HCT116 (cell line): ENCODE measurements around the gene RNASET2. TPM values are rescaled to one million over a fixed set of nuclear protein-coding genes. Genes with fewer than 3 reads are reported as not detected.

Experiments
- ATAC-seq: fragments of 200-7000 bp; cut with Tn5 transposase; 2 replicates; pipeline ENCODE4 v1.9.1; 2020; ENCODE audit warnings: mild to moderate bottlenecking, moderate library complexity
- BruUV-seq: library from RNA; stranded (reverse); fragments of 400-500 nt; replicated peaks from 2 replicates; lab custom pipeline; 2021; lab: Mats Ljungman, UMichigan
- CTCF ChIA-PET: fragments of 300-600 bp; sonication (Branson Sonifier 250); formaldehyde crosslinking; loops from one replicate; lab custom pipeline; 2021; ENCODE audit warnings: antibody characterized with exemption; lab: Charles Lee
- POLR2A ChIA-PET: fragments of 300-600, 350-600 bp; sonication (Branson Sonifier 250); formaldehyde crosslinking; loops from one replicate; lab custom pipeline; 2021; ENCODE audit warnings: antibody characterized with exemption; lab: Charles Lee
- RAD21 ChIA-PET, 2 experiments: fragments of 300-600 bp; sonication (Branson Sonifier 250); formaldehyde crosslinking; loops; one replicate each; lab custom pipeline; 2023; ENCODE audit warnings: low total read pairs in 2 of 2; ENCODE audit not compliant: uncharacterized antibody in 2 of 2, unreplicated experiment in 2 of 2, low non-redundant PET in 1 of 2; lab: Charles Lee
- DNase-seq: peaks from one replicate; pipeline ENCODE4 v3.0.0-alpha.2; 2010; ENCODE audit warnings: low read depth, low spot score
- H2AFZ ChIP-seq: fragments of 200-600 bp; shearing (Covaris generic), sonication (generic); 2 replicates; pipeline ENCODE4 v1.6.1; 2017; ENCODE audit warnings: low read depth, mixed run types, mixed read lengths, antibody characterized with exemption, low read length; ENCODE audit not compliant: poor library complexity, severe bottlenecking
- H3K27ac ChIP-seq: 2 replicates; pipeline ENCODE4 v1.5.1; 2012; ENCODE audit warnings: low read depth, low read length
- H3K27me3 ChIP-seq: fragments of 200-600 bp; sonication (generic); 2 replicates; pipeline ENCODE4 v1.6.1; 2016; ENCODE audit warnings: mixed run types, low read length, mixed read lengths; ENCODE audit not compliant: insufficient read depth
- H3K36me3 ChIP-seq, 2 experiments: fragments of 200-500 bp in 1 of 2; fragments of 200-600 bp in 1 of 2; sonication (Bioruptor generic) in 1 of 2; sonication (generic) in 1 of 2; 2 replicates each; pipeline versions ENCODE4 v1.5.1 to v1.6.1; 2014 to 2016; ENCODE audit warnings: low read length in 2 of 2, inconsistent platforms in 1 of 2, mixed read lengths in 1 of 2, mixed run types in 1 of 2; ENCODE audit not compliant: insufficient read depth in 2 of 2, control insufficient read depth in 1 of 2
- H3K4me1 ChIP-seq, 2 experiments: fragments of 200-600 bp in 1 of 2; sonication (generic) in 1 of 2; 2 replicates each; pipeline versions ENCODE4 v1.5.1 to v1.6.1; 2012 to 2017; ENCODE audit warnings: low read length in 2 of 2, inconsistent platforms in 1 of 2, mild to moderate bottlenecking in 1 of 2, mixed read lengths in 1 of 2, mixed run types in 1 of 2, moderate library complexity in 1 of 2; ENCODE audit not compliant: insufficient read depth in 2 of 2, control insufficient read depth in 1 of 2
- H3K4me2 ChIP-seq: fragments of 200-600 bp; sonication (generic); 2 replicates; pipeline ENCODE4 v1.6.1; 2017; ENCODE audit warnings: mixed run types, low read length, mixed read lengths
- H3K4me3 ChIP-seq, 2 experiments: fragments of 200-600 bp in 1 of 2; sonication (generic) in 1 of 2; replicated peaks in 1 of 2; 2 replicates each; pipeline ENCODE4 v1.5.1; 2011 to 2016; ENCODE audit warnings: low read length in 2 of 2, control low read depth in 1 of 2, low read depth in 1 of 2, mild to moderate bottlenecking in 1 of 2, mixed read lengths in 1 of 2, mixed run types in 1 of 2
- H3K79me2 ChIP-seq: fragments of 200-600 bp; sonication (generic); 2 replicates; pipeline ENCODE4 v1.6.1; 2017; ENCODE audit warnings: mild to moderate bottlenecking, mixed run types, low read length, moderate library complexity, mixed read lengths; ENCODE audit not compliant: insufficient read depth
- H3K9ac ChIP-seq: fragments of 200-600 bp; sonication (generic); 2 replicates; pipeline ENCODE4 v1.6.1; 2016; ENCODE audit warnings: low read length, mixed read lengths
- H3K9me2 ChIP-seq: fragments of 200-600 bp; sonication (generic), shearing (Covaris generic); 2 replicates; pipeline ENCODE4 v1.6.1; 2017; ENCODE audit warnings: mixed run types, mild to moderate bottlenecking, moderate library complexity; ENCODE audit not compliant: insufficient read depth
- H3K9me3 ChIP-seq, 2 experiments: fragments of 200-500 bp in 1 of 2; fragments of 200-600 bp in 1 of 2; sonication (Bioruptor generic) in 1 of 2; sonication (generic) in 1 of 2; 2 replicates each; pipeline ENCODE4 v1.6.1; 2014 to 2017; ENCODE audit warnings: low read length in 2 of 2, mixed read lengths in 2 of 2, inconsistent platforms in 1 of 2, low read depth in 1 of 2, mild to moderate bottlenecking in 1 of 2, mixed run types in 1 of 2, moderate library complexity in 1 of 2; ENCODE audit not compliant: control insufficient read depth in 1 of 2, insufficient read depth in 1 of 2
- H4K20me1 ChIP-seq: fragments of 200-600 bp; sonication (generic), shearing (Covaris generic); 2 replicates; pipeline ENCODE4 v1.6.1; 2017; ENCODE audit warnings: mixed run types, mild to moderate bottlenecking, moderate library complexity; ENCODE audit not compliant: insufficient read depth
- CBX3 ChIP-seq: IDR thresholded peaks from 2 replicates; pipeline ENCODE4 v1.6.1; 2012; ENCODE audit warnings: low read depth
- EZH2phosphoT487 ChIP-seq: fragments of 200-600 bp; IDR thresholded peaks from 2 replicates; pipeline ENCODE4 v1.6.1; 2018; ENCODE audit warnings: antibody characterized with exemption, borderline replicate concordance
- FOSL1 ChIP-seq: IDR thresholded peaks from 2 replicates; pipeline ENCODE4 v1.6.1; 2012; ENCODE audit warnings: low read depth
- RAD21 ChIP-seq: IDR thresholded peaks from 2 replicates; pipeline ENCODE4 v1.6.1; 2012; ENCODE audit warnings: low read depth, mild to moderate bottlenecking
- SIN3A ChIP-seq: IDR thresholded peaks from 2 replicates; pipeline ENCODE4 v1.6.1; 2012; ENCODE audit warnings: low read depth
- SP1 ChIP-seq: IDR thresholded peaks from 2 replicates; pipeline ENCODE4 v1.6.1; 2012; ENCODE audit warnings: low read depth
- YY1 ChIP-seq: IDR thresholded peaks from 2 replicates; pipeline ENCODE4 v1.6.1; 2011; ENCODE audit warnings: low read length, low read depth, moderate library complexity, mild to moderate bottlenecking; ENCODE audit not compliant: insufficient replicate concordance; ENCODE audit errors: extremely low read depth
- ZFX ChIP-seq: fragments of 450-650 bp; IDR thresholded peaks from 2 replicates; pipeline ENCODE4 v1.6.1; 2017
- intact Hi-C: fragments of 100-400 bp; cut with micrococcal nuclease; formaldehyde crosslinking; loops from 2 replicates; pipeline ENCODE4 v1.10.0; 2022
- total RNA-seq: library from RNA; stranded (reverse); gene quantifications from one replicate; pipeline ENCODE4 v1.2.1, GENCODE V29; 2021; ENCODE audit not compliant: unreplicated experiment
- TF ChIP-seq, protein P1 (sequence below): IDR thresholded peaks from 2 replicates; pipeline ENCODE4 v1.6.1; 2012; ENCODE audit warnings: low read depth
- TF ChIP-seq, protein P2 (sequence below): IDR thresholded peaks from 2 replicates; pipeline ENCODE4 v1.6.1; 2012
- TF ChIP-seq, protein P3 (sequence below): IDR thresholded peaks from 2 replicates; pipeline ENCODE4 v1.6.1; 2012
- TF ChIP-seq, protein P4 (sequence below): IDR thresholded peaks from 2 replicates; pipeline ENCODE4 v1.6.1; 2011; ENCODE audit warnings: mild to moderate bottlenecking, low read length, moderate library complexity; ENCODE audit not compliant: insufficient replicate concordance; ENCODE audit errors: extremely low read depth

RNASET2 gene
- total RNA-seq, 1 experiment from 2014 or later, result 32.8 TPM

DNA sequence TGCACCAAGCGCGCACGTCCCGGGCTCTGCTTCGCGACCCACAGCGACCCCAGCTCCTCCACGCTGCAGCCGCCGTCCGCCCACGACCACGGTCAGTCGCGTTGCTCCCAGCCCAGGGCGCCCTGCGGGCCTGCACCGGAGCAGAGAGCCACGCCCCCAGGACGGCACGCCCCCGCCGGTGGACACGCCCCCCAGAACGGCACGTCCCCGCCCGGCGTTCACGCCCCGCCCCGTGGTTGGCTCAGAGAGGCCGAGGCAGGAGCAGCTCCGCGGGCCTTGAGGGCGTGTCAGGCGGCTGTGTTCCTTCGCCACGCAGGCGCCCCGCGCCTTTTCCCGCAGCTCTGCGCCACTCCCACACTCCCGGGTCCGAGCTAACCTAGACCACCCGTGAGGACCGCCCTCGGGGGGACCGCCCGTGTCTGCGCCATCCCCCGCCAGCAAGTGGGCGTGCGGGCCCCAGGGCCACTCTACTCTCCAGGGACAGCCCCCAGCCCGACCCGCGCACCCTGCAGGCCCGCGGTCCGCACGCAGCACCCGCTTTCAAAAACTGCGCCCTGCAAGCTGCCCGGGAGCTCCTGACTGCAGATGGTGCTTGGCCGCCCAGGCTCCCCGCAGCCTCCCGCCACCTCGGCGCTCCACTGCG, at the start of gene RNASET2 (continued):
- TF ChIP-seq, protein P1, sequence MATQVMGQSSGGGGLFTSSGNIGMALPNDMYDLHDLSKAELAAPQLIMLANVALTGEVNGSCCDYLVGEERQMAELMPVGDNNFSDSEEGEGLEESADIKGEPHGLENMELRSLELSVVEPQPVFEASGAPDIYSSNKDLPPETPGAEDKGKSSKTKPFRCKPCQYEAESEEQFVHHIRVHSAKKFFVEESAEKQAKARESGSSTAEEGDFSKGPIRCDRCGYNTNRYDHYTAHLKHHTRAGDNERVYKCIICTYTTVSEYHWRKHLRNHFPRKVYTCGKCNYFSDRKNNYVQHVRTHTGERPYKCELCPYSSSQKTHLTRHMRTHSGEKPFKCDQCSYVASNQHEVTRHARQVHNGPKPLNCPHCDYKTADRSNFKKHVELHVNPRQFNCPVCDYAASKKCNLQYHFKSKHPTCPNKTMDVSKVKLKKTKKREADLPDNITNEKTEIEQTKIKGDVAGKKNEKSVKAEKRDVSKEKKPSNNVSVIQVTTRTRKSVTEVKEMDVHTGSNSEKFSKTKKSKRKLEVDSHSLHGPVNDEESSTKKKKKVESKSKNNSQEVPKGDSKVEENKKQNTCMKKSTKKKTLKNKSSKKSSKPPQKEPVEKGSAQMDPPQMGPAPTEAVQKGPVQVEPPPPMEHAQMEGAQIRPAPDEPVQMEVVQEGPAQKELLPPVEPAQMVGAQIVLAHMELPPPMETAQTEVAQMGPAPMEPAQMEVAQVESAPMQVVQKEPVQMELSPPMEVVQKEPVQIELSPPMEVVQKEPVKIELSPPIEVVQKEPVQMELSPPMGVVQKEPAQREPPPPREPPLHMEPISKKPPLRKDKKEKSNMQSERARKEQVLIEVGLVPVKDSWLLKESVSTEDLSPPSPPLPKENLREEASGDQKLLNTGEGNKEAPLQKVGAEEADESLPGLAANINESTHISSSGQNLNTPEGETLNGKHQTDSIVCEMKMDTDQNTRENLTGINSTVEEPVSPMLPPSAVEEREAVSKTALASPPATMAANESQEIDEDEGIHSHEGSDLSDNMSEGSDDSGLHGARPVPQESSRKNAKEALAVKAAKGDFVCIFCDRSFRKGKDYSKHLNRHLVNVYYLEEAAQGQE, result no peak
- TF ChIP-seq FOSL1, result no peak
- no peak for TF ChIP-seq RAD21
- TF ChIP-seq, all 23 proteins: peak for 8

DNA sequence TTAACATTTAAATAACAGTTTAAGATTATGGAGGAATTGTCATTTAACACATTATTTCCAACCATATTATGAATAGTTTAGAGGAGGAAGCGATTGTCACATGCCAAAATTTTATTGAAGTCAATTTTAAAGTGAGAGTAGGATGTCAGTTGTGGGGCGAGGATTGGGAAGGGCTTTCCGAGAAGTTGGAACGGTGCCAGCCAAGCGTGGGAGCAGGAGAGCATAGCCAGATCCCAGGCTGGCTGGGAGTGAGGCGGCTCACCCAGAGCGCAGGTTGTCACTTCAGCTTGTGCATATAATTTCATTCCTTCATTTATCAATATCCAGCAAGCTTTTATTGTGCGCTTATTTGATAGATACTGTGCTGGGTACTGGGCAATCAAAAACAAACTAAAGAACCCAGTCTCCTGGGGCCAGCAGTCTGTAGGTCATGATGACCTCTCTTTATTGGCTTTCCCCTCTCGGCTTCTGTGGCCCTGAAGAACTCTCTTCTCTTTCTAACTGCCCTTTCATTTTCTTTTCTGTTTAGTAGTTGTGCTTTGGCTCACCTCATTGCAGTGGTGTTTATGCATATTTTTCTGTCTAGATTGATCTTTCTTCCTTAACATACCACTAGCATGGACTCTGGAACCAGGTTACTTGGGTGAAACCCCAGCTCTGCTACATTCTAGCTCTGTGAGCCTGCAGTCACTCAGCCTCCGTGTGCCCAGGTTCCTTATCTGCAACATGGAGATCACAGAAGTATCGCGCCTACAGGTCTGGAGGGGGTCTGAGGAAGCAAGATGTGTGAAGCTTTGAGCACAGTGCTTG, 49.2 kb upstream of the RNASET2 start:
- ATAC-seq, result no peak
- Histone ChIP-seq H3K79me2 (peaks cover 76% of the 10 kb centered on the region), H3K27me3 (no peaks in the 10 kb centered on the region), H3K4me3 (no peak overlapping the region), H3K4me2 (no peak overlapping the region), H2AFZ (no peak overlapping the region), H3K9ac (no peak overlapping the region), H3K9me3 (no peaks in the 10 kb centered on the region), H3K27ac (no peak overlapping the region), H4K20me1 (no peaks in the 10 kb centered on the region; the same call in 1 of the 2 replicates), H3K36me3 (peaks cover 13 to 24% of the 10 kb centered on the region in 2 experiments; a peak in 3 of 4 replicates), H3K4me1 (peaks cover under 1 to 4% of the 10 kb centered on the region in 2 experiments; a peak in 2 of 4 replicates), H3K9me2 (no peaks in the 10 kb centered on the region)
- intact Hi-C loops, result no loop called here
- RAD21 ChIA-PET, result no interaction called here
- no TSS peak for BruUV-seq
- no peak for DNase-seq
- POLR2A ChIA-PET, result no interaction called here
- CTCF ChIA-PET, result no interaction called here
- no peak for TF ChIP-seq ZFX
- TF ChIP-seq SP1, result no peak
- TF ChIP-seq SIN3A, result no peak
- no peak for TF ChIP-seq EZH2phosphoT487
- no peak for TF ChIP-seq FOSL1
- TF ChIP-seq, protein P2, sequence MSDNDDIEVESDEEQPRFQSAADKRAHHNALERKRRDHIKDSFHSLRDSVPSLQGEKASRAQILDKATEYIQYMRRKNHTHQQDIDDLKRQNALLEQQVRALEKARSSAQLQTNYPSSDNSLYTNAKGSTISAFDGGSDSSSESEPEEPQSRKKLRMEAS, result no peak
- TF ChIP-seq, protein P3, sequence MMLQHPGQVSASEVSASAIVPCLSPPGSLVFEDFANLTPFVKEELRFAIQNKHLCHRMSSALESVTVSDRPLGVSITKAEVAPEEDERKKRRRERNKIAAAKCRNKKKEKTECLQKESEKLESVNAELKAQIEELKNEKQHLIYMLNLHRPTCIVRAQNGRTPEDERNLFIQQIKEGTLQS, result no peak
- TF ChIP-seq, protein P4, sequence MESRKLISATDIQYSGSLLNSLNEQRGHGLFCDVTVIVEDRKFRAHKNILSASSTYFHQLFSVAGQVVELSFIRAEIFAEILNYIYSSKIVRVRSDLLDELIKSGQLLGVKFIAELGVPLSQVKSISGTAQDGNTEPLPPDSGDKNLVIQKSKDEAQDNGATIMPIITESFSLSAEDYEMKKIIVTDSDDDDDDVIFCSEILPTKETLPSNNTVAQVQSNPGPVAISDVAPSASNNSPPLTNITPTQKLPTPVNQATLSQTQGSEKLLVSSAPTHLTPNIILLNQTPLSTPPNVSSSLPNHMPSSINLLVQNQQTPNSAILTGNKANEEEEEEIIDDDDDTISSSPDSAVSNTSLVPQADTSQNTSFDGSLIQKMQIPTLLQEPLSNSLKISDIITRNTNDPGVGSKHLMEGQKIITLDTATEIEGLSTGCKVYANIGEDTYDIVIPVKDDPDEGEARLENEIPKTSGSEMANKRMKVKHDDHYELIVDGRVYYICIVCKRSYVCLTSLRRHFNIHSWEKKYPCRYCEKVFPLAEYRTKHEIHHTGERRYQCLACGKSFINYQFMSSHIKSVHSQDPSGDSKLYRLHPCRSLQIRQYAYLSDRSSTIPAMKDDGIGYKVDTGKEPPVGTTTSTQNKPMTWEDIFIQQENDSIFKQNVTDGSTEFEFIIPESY, result no peak
- no peak for TF ChIP-seq YY1
- no peak for TF ChIP-seq CBX3
- TF ChIP-seq, protein P1, result no peak
- TF ChIP-seq RAD21, result no peak
